Measurements from ENCODE around the gene INTU. TPM values are rescaled to one million over a fixed set of nuclear protein-coding genes. Genes with fewer than 3 reads are reported as not detected.

The INTU gene
- total RNA-seq, 1 donor from 2014 or later = 36.3 TPM

DNA sequence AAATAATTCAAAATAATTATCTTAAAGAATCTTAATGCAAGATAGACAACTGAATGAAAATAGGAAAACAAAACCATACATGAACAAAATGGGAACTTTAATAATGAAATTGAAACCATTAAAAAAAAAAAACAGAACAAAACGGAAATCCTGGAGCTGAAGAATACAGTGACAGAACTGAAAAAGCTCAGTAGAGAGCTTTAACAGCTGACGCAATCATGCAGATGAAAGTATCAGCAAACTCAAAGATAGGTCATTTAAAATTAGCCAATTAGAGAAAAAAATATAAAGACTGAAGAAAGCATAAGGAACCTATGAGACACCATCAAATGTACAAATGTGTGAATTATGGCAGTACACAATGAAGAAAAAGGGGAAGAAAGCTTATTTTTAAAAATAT lies 116.2 kb downstream of the INTU start:
- DNase-seq = no peak

DNA sequence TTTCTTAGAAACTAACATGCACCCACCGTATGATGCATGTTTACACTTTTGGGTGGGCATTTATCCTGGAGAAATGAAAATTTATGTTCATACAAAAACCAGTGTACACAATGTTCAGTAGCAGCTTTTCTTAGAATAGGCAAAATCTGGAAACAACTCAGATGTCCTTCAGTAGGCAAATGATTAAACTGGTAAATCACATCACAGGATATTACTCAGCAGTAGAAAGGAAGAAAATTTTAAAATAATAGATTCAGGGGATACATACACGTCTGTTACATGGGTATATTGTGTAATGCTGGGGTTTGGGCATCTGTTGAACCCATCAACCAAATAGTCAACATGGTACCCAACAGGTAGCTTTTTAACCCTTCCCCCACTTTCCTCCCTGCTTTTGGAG lies 124.1 kb downstream of the INTU start:
- no peak for DNase-seq

DNA sequence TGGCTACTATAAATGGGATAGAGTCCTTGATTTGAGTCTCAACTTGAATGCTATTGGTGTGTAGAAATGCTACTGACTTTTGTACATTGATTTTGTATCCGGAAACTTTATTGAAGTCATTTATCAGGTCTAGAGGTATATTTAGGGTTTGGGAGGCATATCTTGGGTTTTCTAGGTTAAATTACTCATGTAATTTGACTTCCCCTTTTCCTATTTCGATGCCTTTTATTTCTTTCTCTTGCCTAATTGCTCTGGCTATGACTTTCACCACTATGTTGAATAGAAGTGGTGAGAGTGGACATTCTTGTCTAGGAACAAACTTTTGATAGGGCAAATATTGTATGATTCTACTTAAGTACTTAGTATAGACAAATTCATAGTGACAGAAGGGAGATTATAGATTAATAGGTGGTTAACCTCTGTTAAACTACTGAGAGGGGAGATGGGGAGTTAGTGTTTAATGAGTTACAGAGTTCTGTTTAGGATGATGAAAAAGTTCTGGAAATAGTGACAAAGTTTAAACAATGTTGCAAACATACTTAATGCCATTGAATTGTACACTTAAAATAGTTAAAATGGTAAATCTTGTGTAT lies 126.6 kb downstream of the INTU start:
- DNase-seq = no peak

DNA sequence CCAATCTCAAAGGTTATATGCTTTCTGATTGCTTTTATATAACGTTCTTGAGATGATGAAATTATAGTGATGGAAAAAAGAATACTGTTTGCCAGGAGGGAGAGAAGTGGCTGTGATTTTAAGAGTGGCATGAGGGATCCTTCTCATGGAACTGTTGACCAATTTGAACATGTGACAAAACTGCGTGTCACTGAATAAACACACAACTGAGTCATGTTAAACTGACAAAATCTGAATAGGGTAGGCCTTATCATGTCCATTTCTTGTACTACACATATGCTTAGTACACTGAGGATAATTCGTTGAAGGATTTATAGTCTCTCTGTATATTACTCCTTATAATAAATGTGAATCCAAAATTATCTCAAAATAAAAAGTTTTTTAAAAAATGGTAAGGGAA lies 127.1 kb downstream of the INTU start:
- no peak for DNase-seq

DNA sequence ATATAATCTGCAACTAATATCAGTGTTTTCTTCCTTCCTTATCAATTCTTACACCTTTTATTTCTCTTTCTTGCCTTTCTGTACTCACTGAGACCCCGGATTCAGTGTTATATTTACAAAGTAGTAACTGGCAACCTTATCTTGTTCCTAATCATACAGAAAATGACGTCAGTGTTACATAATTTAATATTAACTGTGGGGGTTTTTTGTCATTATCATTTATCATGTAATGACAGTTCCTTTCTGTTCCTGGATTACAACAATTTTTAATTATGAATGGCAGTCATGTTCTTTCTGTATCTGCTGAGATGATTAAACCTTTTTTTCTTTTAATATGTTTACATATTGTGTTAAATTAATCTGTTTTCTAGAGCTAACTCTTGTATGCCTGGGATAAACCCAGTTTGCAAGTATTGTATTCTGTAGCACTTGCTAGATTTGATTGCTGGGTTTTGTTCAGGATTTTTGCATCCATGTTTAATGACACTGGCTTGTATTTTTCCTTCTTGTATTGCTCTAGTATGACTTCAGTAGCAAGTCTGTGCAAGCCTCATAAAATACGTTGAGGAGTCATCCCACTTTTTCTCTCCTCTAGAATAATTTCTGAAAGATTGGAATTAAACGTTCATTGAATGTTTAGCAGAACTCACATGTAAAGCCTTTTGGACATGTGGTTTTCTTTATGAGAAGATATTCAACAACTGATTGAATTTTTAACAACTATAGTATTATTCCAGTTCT lies 138.9 kb downstream of the INTU start:
- no peak for DNase-seq

DNA sequence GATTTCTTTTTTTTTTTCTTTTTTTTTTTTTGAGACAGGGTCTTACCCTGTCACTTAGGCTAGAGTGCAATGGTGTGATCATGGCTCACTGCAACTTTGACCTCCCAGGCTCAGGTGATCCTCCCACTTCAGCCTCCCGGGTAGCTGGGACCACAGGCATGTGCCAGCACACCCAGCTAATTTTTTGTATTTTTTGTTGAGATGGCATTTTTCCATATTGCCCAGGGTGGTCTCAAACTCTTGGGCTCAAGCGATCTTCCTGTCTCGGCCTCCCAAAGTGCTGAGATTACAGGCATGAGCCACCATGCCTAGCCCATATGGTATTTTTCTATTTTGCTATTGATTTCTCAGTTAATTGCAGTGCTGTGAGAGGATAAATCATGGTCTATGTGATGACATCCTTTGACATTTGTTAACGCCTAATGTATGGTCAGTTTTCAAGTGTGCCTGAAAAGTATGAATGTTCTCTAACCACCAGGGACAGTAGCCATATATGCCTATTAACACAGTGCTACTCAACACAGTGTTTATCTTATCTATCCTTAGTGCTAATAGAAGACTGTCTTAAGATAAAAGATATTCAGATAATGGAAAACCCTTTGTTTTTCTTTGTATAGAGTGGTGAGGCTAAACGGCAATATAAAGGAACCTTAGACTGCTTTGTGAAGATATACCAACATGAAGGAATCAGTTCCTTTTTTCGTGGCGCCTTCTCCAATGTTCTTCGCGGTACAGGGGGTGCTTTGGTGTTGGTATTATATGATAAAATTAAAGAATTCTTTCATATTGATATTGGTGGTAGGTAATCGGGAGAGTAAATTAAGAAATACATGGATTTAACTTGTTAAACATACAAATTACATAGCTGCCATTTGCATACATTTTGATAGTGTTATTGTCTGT lies 140.3 kb downstream of the INTU start:
- DNase-seq = no peak

DNA sequence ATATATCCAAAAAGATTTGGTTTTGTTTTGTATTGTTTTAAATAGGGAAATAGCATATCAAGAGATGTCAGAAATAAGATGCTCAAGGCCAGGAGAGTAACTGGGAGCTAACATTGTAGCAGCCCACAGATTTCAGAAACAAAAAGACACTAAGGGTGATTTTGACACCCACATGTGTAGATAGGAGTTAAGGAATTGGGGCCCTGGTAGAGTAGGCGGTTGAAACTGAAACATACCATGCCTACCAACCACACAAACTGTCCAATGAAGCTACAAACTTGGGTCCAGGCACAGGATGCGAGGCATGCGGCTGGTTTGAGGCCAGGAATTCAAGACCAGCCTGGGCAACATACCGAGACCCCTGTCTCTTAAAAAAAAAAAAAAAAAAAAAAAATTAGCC lies 143.1 kb downstream of the INTU start:
- no peak for DNase-seq

Other genes starting within 250 kb of the INTU start
- 0.16 TPM for gene SLC25A31, start 97.4 kb downstream of the INTU start, total RNA-seq
- 10.9 TPM for gene HSPA4L, start 149.4 kb downstream of the INTU start, total RNA-seq
- gene PLK4, start 247.9 kb downstream of the INTU start, total RNA-seq = 11.7 TPM

Measured in occipital lobe (tissue), 2 donors.